WTC11 (cell line): ENCODE results near the gene PNMT. TPM values are rescaled to one million over a fixed set of nuclear protein-coding genes. Genes with fewer than 3 reads are reported as not detected.

ENCODE experiments used
- ATAC-seq: fragments of 200-7000 bp; cut with Tn5 transposase; 2 replicates; pipeline ENCODE4 v1.10.0; 2021; ENCODE audit warnings: mild to moderate bottlenecking, moderate library complexity
- CTCF ChIA-PET: fragments of 300-600 bp; sonication (Branson Sonifier 250); formaldehyde crosslinking; loops from one replicate; lab custom pipeline; 2021; ENCODE audit warnings: antibody characterized with exemption; lab: Charles Lee
- POLR2A ChIA-PET: fragments of 350-600 bp; sonication (Branson Sonifier 250); formaldehyde crosslinking; loops from one replicate; lab custom pipeline; 2021; ENCODE audit warnings: antibody characterized with exemption; lab: Charles Lee
- DNase-seq: peaks from one replicate; pipeline ENCODE4 v3.0.0; 2021; ENCODE audit warnings: low spot score
- H3K27ac Mint-ChIP-seq: 2 replicates; pipeline ENCODE4 v1.8.0; 2021; ENCODE audit warnings: mixed read lengths
- H3K27me3 Mint-ChIP-seq: 2 replicates; pipeline ENCODE4 v1.8.0; 2021; ENCODE audit warnings: low read depth, mild to moderate bottlenecking, moderate library complexity, mixed read lengths
- H3K36me3 Mint-ChIP-seq: 2 replicates; pipeline ENCODE4 v1.8.0; 2021; ENCODE audit warnings: mixed read lengths
- H3K4me1 Mint-ChIP-seq: 2 replicates; pipeline ENCODE4 v1.8.0; 2022; ENCODE audit warnings: mixed read lengths
- H3K4me3 Mint-ChIP-seq: 2 replicates; pipeline ENCODE4 v1.8.0; 2021; ENCODE audit warnings: mild to moderate bottlenecking, moderate library complexity, mixed read lengths
- H3K9me3 Mint-ChIP-seq: 2 replicates; pipeline ENCODE4 v1.8.0; 2021; ENCODE audit warnings: mixed read lengths
- ETV6 ChIP-seq: sonication (generic); formaldehyde crosslinking; IDR thresholded peaks from 2 replicates; pipeline ENCODE4 v1.8.1; 2022; ENCODE audit warnings: mild to moderate bottlenecking, missing genetic modification reagents
- FOXP1 ChIP-seq: sonication (generic); formaldehyde crosslinking; IDR thresholded peaks from 2 replicates; pipeline ENCODE4 v1.8.0; 2022; ENCODE audit warnings: missing genetic modification reagents, mild to moderate bottlenecking, moderate library complexity, borderline replicate concordance
- FOXP4 ChIP-seq: sonication (generic); formaldehyde crosslinking; IDR thresholded peaks from 2 replicates; pipeline ENCODE4 v1.8.0; 2022; ENCODE audit warnings: mild to moderate bottlenecking, missing genetic modification reagents
- JUN ChIP-seq: sonication (generic); formaldehyde crosslinking; IDR thresholded peaks from 2 replicates; pipeline ENCODE4 v1.8.0; 2023; ENCODE audit warnings: mild to moderate bottlenecking, missing genetic modification reagents
- NR2C2 ChIP-seq: sonication (generic); formaldehyde crosslinking; IDR thresholded peaks from 2 replicates; pipeline ENCODE4 v1.8.0; 2022; ENCODE audit warnings: mild to moderate bottlenecking, missing genetic modification reagents
- OVOL2 ChIP-seq: fragments of 250-450 bp; sonication (Bioruptor Pico); IDR thresholded peaks from 2 replicates; pipeline ENCODE4 v1.9.0; 2021; ENCODE audit warnings: mild to moderate bottlenecking, borderline replicate concordance
- SMAD3 ChIP-seq: sonication (generic); formaldehyde crosslinking; IDR thresholded peaks from 2 replicates; pipeline ENCODE4 v1.8.0; 2022; ENCODE audit warnings: missing genetic modification reagents, mild to moderate bottlenecking, borderline replicate concordance
- USF1 ChIP-seq: sonication (generic); formaldehyde crosslinking; IDR thresholded peaks from 2 replicates; pipeline ENCODE4 v1.8.0; 2022; ENCODE audit warnings: mild to moderate bottlenecking, missing genetic modification reagents
- ZBTB21 ChIP-seq: sonication (generic); formaldehyde crosslinking; IDR thresholded peaks from 2 replicates; pipeline ENCODE4 v1.8.1; 2023; ENCODE audit warnings: mild to moderate bottlenecking, missing genetic modification reagents, borderline replicate concordance
- ZBTB43 ChIP-seq: sonication (generic); formaldehyde crosslinking; IDR thresholded peaks from 2 replicates; pipeline ENCODE4 v1.8.1; 2023; ENCODE audit warnings: mild to moderate bottlenecking, missing genetic modification reagents
- ZMAT4 ChIP-seq: fragments of 250-450 bp; sonication (Bioruptor Pico); IDR thresholded peaks from 2 replicates; pipeline ENCODE4 v1.9.0; 2021; ENCODE audit warnings: mild to moderate bottlenecking
- ZNF219 ChIP-seq: sonication (generic); formaldehyde crosslinking; IDR thresholded peaks from 2 replicates; pipeline ENCODE4 v1.8.0; 2023; ENCODE audit warnings: missing genetic modification reagents, mild to moderate bottlenecking, borderline replicate concordance
- ZNF416 ChIP-seq: fragments of 250-450 bp; sonication (Bioruptor Pico); IDR thresholded peaks from 2 replicates; pipeline ENCODE4 v1.9.0; 2021; ENCODE audit warnings: mild to moderate bottlenecking, inconsistent platforms
- ZNF512 ChIP-seq: sonication (generic); formaldehyde crosslinking; IDR thresholded peaks from 2 replicates; pipeline ENCODE4 v1.8.1; 2022; ENCODE audit warnings: missing genetic modification reagents, borderline replicate concordance
- ZNF671 ChIP-seq: fragments of 250-450 bp; sonication (Bioruptor Pico); IDR thresholded peaks from 2 replicates; pipeline ENCODE4 v1.8.0; 2021; ENCODE audit warnings: mild to moderate bottlenecking
- total RNA-seq: library from RNA; stranded (reverse); gene quantifications from 3 replicates; pipeline ENCODE4 v1.2.3, GENCODE V29; 2021
- TF ChIP-seq, protein P1 (sequence below): fragments of 250-450 bp; sonication (Bioruptor Pico); conservative IDR thresholded peaks from 2 replicates; pipeline ENCODE4 v1.9.0; 2021; ENCODE audit warnings: mild to moderate bottlenecking
- TF ChIP-seq, protein P2 (sequence below): fragments of 250-450 bp; sonication (Bioruptor Pico); IDR thresholded peaks from 2 replicates; pipeline ENCODE4 v2.1.2; 2022; ENCODE audit warnings: mild to moderate bottlenecking, moderate library complexity
- TF ChIP-seq, protein P3 (sequence below): fragments of 250-450 bp; sonication (Bioruptor Pico); IDR thresholded peaks from 2 replicates; pipeline ENCODE4 v1.8.0; 2021; ENCODE audit warnings: mild to moderate bottlenecking
- TF ChIP-seq, protein P4 (sequence below): sonication (generic); formaldehyde crosslinking; IDR thresholded peaks from 2 replicates; pipeline ENCODE4 v1.8.1; 2023; ENCODE audit warnings: mild to moderate bottlenecking, missing genetic modification reagents, moderate library complexity
- TF ChIP-seq, protein P5 (sequence below): sonication (generic); formaldehyde crosslinking; IDR thresholded peaks from 2 replicates; pipeline ENCODE4 v1.8.0; 2023; ENCODE audit warnings: mild to moderate bottlenecking, missing genetic modification reagents

The PNMT gene
- total RNA-seq, 1 experiment from 2014 or later, result 3.1 TPM

- TF ChIP-seq ZBTB21 (CRISPR knock-in tag) (no peak), ZNF671 (CRISPR knock-in tag) (no peak), ZNF416 (CRISPR knock-in tag) (no peak), ETV6 (no peak), JUN (no peak), ZBTB43 (CRISPR knock-in tag) (no peak), USF1 (CRISPR knock-in tag) (no peak), FOXP1 (CRISPR knock-in tag) (no peak), SMAD3 (CRISPR knock-in tag) (no peak)
- TF ChIP-seq, protein P1, sequence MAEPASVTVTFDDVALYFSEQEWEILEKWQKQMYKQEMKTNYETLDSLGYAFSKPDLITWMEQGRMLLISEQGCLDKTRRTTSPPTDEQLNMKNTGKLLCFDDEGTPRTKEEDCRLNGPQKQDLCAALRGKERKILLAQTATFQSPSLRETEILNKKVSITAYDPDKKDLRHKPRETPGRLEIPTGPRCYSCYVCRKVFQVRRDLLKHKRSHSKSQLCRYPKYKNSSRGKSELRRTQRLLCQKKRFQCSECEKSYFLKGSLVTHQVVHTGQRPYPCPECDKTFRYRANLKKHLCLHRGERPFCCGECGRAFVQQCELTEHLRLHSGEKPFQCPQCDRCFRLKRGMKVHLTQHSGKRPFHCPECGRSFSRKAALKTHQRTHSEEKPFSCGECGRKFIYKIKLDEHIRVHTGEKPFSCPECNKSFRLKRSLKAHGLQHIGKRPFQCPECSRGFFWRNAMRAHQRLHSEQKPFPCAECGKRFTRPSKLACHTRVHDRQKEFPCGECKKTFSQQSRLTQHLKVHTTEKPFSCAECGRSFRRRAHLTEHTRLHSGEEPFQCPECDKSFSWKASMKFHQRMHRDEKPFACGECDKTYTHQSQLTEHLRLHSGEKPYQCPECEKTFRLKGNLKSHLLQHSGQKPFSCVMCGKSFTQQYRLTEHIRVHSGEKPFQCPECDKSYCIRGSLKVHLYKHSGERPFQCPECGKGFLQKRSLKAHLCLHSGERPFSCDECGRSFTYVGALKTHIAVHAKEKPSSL (CRISPR knock-in tag), result no peak
- TF ChIP-seq, protein P2, sequence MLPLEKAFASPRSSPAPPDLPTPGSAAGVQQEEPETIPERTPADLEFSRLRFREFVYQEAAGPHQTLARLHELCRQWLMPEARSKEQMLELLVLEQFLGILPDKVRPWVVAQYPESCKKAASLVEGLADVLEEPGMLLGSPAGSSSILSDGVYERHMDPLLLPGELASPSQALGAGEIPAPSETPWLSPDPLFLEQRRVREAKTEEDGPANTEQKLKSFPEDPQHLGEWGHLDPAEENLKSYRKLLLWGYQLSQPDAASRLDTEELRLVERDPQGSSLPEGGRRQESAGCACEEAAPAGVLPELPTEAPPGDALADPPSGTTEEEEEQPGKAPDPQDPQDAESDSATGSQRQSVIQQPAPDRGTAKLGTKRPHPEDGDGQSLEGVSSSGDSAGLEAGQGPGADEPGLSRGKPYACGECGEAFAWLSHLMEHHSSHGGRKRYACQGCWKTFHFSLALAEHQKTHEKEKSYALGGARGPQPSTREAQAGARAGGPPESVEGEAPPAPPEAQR (CRISPR knock-in tag), result no peak
- TF ChIP-seq, protein P3, sequence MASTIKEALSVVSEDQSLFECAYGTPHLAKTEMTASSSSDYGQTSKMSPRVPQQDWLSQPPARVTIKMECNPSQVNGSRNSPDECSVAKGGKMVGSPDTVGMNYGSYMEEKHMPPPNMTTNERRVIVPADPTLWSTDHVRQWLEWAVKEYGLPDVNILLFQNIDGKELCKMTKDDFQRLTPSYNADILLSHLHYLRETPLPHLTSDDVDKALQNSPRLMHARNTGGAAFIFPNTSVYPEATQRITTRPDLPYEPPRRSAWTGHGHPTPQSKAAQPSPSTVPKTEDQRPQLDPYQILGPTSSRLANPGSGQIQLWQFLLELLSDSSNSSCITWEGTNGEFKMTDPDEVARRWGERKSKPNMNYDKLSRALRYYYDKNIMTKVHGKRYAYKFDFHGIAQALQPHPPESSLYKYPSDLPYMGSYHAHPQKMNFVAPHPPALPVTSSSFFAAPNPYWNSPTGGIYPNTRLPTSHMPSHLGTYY (CRISPR knock-in tag), result 0 out of 2 replicates have a peak, but pooled peaks have one; percentile 56
- TF ChIP-seq, all 79 proteins: peak for 3
Measured at GRCh38 chr17:39652587-39653315, 15.5 kb upstream of the PNMT start (continued).

GRCh38 chr17:39653316-39653661, 15.0 kb upstream of the PNMT start:
- Mint-ChIP-seq H3K27ac (no peak overlapping the region; the same call in 1 of the 2 replicates), H3K27me3 (no peaks in the 10 kb centered on the region; the same call in 1 of the 2 replicates), H3K4me3 (no peak overlapping the region), H3K9me3 (no peaks in the 10 kb centered on the region), H3K4me1 (peaks cover 48% of the 10 kb centered on the region), H3K36me3 (peaks cover 5% of the 10 kb centered on the region)
- no peak for DNase-seq
- ATAC-seq, result no peak; the same call in 1 of the 2 replicates
- ChIA-PET POLR2A (interaction anchor here (0.5 to 1.1 kb wide), 4 partner anchors 25 to 330 kb away, joined by 3 to 4 read pairs (median 3); partner anchors contain the start of gene ERBB2), CTCF (interaction anchor here (0.6 to 18.1 kb wide), 27 partner anchors 9 to 192 kb away, joined by 3 to 851 read pairs (median 10); partner anchors contain the start of genes CDK12, ERBB2, MIEN1 and PGAP3)
- TF ChIP-seq ZNF512 (CRISPR knock-in tag) (no peak), OVOL2 (CRISPR knock-in tag) (no peak), ZMAT4 (CRISPR knock-in tag) (no peak), ZNF671 (CRISPR knock-in tag) (no peak), ZNF219 (CRISPR knock-in tag) (no peak), NR2C2 (CRISPR knock-in tag) (no peak), FOXP4 (no peak)
- TF ChIP-seq, protein P4, sequence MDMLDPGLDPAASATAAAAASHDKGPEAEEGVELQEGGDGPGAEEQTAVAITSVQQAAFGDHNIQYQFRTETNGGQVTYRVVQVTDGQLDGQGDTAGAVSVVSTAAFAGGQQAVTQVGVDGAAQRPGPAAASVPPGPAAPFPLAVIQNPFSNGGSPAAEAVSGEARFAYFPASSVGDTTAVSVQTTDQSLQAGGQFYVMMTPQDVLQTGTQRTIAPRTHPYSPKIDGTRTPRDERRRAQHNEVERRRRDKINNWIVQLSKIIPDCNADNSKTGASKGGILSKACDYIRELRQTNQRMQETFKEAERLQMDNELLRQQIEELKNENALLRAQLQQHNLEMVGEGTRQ, result no peak
- TF ChIP-seq, protein P5, sequence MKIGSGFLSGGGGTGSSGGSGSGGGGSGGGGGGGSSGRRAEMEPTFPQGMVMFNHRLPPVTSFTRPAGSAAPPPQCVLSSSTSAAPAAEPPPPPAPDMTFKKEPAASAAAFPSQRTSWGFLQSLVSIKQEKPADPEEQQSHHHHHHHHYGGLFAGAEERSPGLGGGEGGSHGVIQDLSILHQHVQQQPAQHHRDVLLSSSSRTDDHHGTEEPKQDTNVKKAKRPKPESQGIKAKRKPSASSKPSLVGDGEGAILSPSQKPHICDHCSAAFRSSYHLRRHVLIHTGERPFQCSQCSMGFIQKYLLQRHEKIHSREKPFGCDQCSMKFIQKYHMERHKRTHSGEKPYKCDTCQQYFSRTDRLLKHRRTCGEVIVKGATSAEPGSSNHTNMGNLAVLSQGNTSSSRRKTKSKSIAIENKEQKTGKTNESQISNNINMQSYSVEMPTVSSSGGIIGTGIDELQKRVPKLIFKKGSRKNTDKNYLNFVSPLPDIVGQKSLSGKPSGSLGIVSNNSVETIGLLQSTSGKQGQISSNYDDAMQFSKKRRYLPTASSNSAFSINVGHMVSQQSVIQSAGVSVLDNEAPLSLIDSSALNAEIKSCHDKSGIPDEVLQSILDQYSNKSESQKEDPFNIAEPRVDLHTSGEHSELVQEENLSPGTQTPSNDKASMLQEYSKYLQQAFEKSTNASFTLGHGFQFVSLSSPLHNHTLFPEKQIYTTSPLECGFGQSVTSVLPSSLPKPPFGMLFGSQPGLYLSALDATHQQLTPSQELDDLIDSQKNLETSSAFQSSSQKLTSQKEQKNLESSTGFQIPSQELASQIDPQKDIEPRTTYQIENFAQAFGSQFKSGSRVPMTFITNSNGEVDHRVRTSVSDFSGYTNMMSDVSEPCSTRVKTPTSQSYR, result no peak
